Ascending aorta (tissue), 2 donors: ENCODE measurements around the gene MOB3A. TPM values are rescaled to one million over a fixed set of nuclear protein-coding genes. Genes with fewer than 3 reads are reported as not detected.
"Not testable (repeated sequence)": the region's sequence is repeated elsewhere in the genome, so short reads cannot be mapped to it uniquely, and the experiment has no call there.

ENCODE experiments used
- DNase-seq, 2 donors: peaks; one replicate each; pipeline ENCODE4 v3.0.0-alpha.2; 2019; ENCODE audit warnings: low spot score in 2 of 2
- H3K27ac ChIP-seq, 2 donors: fragments of 200-600 bp; sonication (generic); one replicate each; pipeline ENCODE4 v1.5.1; 2016 to 2017; ENCODE audit warnings: mild to moderate bottlenecking in 1 of 2
- H3K27me3 ChIP-seq: fragments of 200-600 bp; sonication (generic); one replicate; pipeline ENCODE4 v1.5.1; 2017
- H3K36me3 ChIP-seq, 2 donors: fragments of 200-600 bp; sonication (generic); one replicate each; pipeline ENCODE4 v1.5.1; 2016
- H3K4me1 ChIP-seq, 2 donors: fragments of 200-600 bp; sonication (generic); one replicate each; pipeline ENCODE4 v1.5.1; 2016 to 2017; ENCODE audit warnings: mild to moderate bottlenecking in 1 of 2
- H3K4me3 ChIP-seq, 2 donors: fragments of 200-600 bp; sonication (generic); one replicate each; pipeline ENCODE4 v1.5.1; 2016 to 2017; ENCODE audit warnings: mild to moderate bottlenecking in 1 of 2
- H3K9me3 ChIP-seq, 2 donors: fragments of 200-600 bp; sonication (generic); one replicate each; pipeline ENCODE4 v1.5.1; 2016
- intact Hi-C: fragments of 100-400 bp; cut with DNase I; formaldehyde crosslinking; loops from one replicate; pipeline ENCODE4 v1.15.1; 2023
- total RNA-seq: library from RNA; depleted of rRNA; stranded (reverse); fragments of >200 nt; gene quantifications from one replicate; pipeline ENCODE4 v1.1.0, GENCODE V29; 2016
- TF ChIP-seq, protein P1 (sequence below), 3 experiments: fragments of 200-600 bp in 2 of 3; fragments of 450-650 bp in 1 of 3; sonication (generic) in 2 of 3; IDR thresholded peaks; one replicate each; pipeline ENCODE4 v1.5.1; 2016 to 2019; ENCODE audit warnings: antibody characterized with exemption in 3 of 3, mild to moderate bottlenecking in 1 of 3, moderate library complexity in 1 of 3

MOB3A gene
- total RNA-seq, 1 donor from 2014 or later = 44.4 TPM

GRCh38 chr19:2099937-2100718 lies 4.0 kb upstream of the MOB3A start:
- Histone ChIP-seq H3K27ac (no peak overlapping the region), H3K27me3 (no peaks in the 10 kb centered on the region), H3K4me1 (peaks cover 7 to 13% of the 10 kb centered on the region in 2 donors), H3K36me3 (peaks cover 31 to 41% of the 10 kb centered on the region in 2 donors), H3K9me3 (no peaks in the 10 kb centered on the region), H3K4me3 (no peak overlapping the region)
- intact Hi-C loops = loop anchor here (5.0 kb wide), 1 partner anchor 292 kb away; no protein-coding TSS in a partner anchor
- TF ChIP-seq, protein P1, sequence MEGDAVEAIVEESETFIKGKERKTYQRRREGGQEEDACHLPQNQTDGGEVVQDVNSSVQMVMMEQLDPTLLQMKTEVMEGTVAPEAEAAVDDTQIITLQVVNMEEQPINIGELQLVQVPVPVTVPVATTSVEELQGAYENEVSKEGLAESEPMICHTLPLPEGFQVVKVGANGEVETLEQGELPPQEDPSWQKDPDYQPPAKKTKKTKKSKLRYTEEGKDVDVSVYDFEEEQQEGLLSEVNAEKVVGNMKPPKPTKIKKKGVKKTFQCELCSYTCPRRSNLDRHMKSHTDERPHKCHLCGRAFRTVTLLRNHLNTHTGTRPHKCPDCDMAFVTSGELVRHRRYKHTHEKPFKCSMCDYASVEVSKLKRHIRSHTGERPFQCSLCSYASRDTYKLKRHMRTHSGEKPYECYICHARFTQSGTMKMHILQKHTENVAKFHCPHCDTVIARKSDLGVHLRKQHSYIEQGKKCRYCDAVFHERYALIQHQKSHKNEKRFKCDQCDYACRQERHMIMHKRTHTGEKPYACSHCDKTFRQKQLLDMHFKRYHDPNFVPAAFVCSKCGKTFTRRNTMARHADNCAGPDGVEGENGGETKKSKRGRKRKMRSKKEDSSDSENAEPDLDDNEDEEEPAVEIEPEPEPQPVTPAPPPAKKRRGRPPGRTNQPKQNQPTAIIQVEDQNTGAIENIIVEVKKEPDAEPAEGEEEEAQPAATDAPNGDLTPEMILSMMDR (IDR thresholded peaks at IDR 0.05) = no peak
- no peak for DNase-seq

GRCh38 chr19:2099054-2099501 lies 3.0 kb upstream of the MOB3A start:
- Histone ChIP-seq H3K9me3 (no peaks in the 10 kb centered on the region), H3K27ac (no peak overlapping the region), H3K27me3 (no peaks in the 10 kb centered on the region), H3K4me3 (no peak overlapping the region), H3K4me1 (peaks cover 8 to 18% of the 10 kb centered on the region in 2 donors), H3K36me3 (peaks cover 28 to 32% of the 10 kb centered on the region in 2 donors)
- intact Hi-C loops = loop anchor here (5.0 kb wide), 1 partner anchor 293 kb away; no protein-coding TSS in a partner anchor
- TF ChIP-seq, protein P1 (IDR thresholded peaks at IDR 0.05) = no peak
- DNase-seq = no peak

DNA sequence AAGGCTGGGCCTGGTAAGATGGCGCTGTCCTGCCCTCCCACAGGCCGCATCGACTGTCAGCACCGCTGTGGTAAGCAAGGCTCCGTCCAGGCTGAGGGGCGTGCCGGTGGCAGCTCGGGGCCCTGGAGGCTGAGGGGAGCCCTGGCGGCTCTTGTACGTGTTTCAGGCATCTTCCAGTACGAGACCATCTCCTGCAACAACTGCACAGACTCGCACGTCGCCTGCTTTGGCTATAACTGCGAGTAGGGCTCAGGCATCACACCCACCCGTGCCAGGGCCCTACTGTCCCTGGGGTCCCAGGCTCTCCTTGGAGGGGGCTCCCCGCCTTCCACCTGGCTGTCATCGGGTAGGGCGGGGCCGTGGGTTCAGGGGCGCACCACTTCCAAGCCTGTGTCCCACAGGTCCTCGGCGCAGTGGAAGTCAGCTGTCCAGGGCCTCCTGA lies 1.8 kb upstream of the MOB3A start:
- no peak overlapping the region for H3K27ac ChIP-seq
- intact Hi-C loops = loop anchor here (1.0 to 5.0 kb wide), 4 partner anchors 37 to 294 kb away; partner anchors contain the start of genes LSM7, MKNK2 and SPPL2B

GRCh38 chr19:2097203-2097885 lies 1.2 kb upstream of the MOB3A start:
- TF ChIP-seq, protein P1 (IDR thresholded peaks at IDR 0.05) = no peak
- intact Hi-C loops = loop anchor here (1.0 to 5.0 kb wide), 4 partner anchors 37 to 295 kb away; partner anchors contain the start of genes LSM7, MKNK2 and SPPL2B
- no peak for DNase-seq

More for the DNA sequence above, 1.8 kb upstream of the MOB3A start:
- H3K36me3 ChIP-seq = peaks cover 28 to 32% of the 10 kb centered on the region in 2 donors
- no peak for DNase-seq
- TF ChIP-seq, protein P1 (IDR thresholded peaks at IDR 0.05) = no peak
- no peaks in the 10 kb centered on the region for H3K27me3 ChIP-seq
- H3K4me1 ChIP-seq = peaks cover 8 to 18% of the 10 kb centered on the region in 2 donors
- H3K4me3 ChIP-seq = peak overlapping the region in 1 of 2 donors; percentile 71
- H3K9me3 ChIP-seq = no peaks in the 10 kb centered on the region

DNA sequence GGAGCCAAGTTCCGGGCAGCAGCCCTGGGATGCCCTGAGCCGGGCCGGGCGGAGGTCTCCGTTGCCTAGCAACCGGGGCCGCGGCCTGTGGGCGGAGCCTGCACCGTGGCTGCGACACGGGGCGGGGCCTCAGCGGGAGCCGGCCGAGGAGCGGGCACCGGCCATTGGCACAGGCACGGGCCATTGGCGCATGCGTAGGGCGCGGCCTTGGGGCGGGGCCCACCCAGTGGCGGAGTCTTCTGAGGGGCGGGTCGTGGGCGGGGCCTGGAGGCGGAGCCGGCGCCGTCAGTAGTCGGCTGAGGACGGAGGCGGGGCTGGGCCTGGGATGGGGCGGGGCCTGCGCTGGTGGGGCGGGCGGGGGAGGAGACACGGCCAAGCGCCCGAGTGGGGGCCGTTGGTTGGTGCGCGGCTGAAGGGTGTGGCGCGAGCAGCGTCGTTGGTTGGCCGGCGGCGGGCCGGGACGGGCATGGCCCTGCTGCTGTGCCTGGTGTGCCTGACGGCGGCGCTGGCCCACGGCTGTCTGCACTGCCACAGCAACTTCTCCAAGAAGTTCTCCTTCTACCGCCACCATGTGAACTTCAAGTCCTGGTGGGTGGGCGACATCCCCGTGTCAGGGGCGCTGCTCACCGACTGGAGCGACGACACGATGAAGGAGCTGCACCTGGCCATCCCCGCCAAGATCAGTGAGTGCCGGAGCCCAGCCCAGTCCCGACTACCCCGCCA lies 515 bp upstream of the MOB3A start, which contains the start of gene IZUMO4:
IZUMO4 (plus strand) TSS at position 436 of the 723 bp plus-strand sequence; CDS start at position 467, 31 bp downstream.
- no peaks in the 10 kb centered on the region for H3K9me3 ChIP-seq
- H3K4me3 ChIP-seq = peak within 1 kb of the TSS; percentile 75 to 83
- intact Hi-C loops = loop anchor here (1.0 to 5.0 kb wide), 7 partner anchors 36 to 296 kb away; partner anchors contain the start of genes AP3D1, LSM7, MKNK2 and PLEKHJ1
- H3K4me1 ChIP-seq = peaks cover 12 to 20% of the 10 kb centered on the region in 2 donors
- DNase-seq = peak; percentile 93 to 99
- peaks cover 22 to 24% of the 10 kb centered on the region in 2 donors for H3K36me3 ChIP-seq
- TF ChIP-seq, protein P1 (IDR thresholded peaks at IDR 0.05) = peak; percentile 27 to 64 (median 55)
- H3K27me3 ChIP-seq = no peaks in the 10 kb centered on the region
- peak within 1 kb of the TSS; percentile 94 to 95 for H3K27ac ChIP-seq

More at GRCh38 chr19:2097203-2097885, 1.2 kb upstream of the MOB3A start:
- no peaks in the 10 kb centered on the region for H3K9me3 ChIP-seq
- no peaks in the 10 kb centered on the region for H3K27me3 ChIP-seq
- peak overlapping the region; percentile 47 to 71 for H3K4me3 ChIP-seq
- peaks cover 9 to 18% of the 10 kb centered on the region in 2 donors for H3K4me1 ChIP-seq
- H3K36me3 ChIP-seq = peaks cover 28 to 31% of the 10 kb centered on the region in 2 donors
- H3K27ac ChIP-seq = peak overlapping the region; percentile 53 to 76

GRCh38 chr19:2091926-2092525 lies 4.1 kb downstream of the MOB3A start:
- H3K36me3 ChIP-seq, H3K4me3 ChIP-seq, H3K27me3 ChIP-seq, intact Hi-C loops, H3K9me3 ChIP-seq, DNase-seq, H3K27ac ChIP-seq: not testable (repeated sequence)
- H3K4me1 ChIP-seq = peaks cover 11 to 32% of the 10 kb centered on the region in 2 donors
